H1 (cell line): Measurements from ENCODE around the gene TRAF3. TPM values are rescaled to one million over a fixed set of nuclear protein-coding genes. Genes with fewer than 3 reads are reported as not detected.

ENCODE experiments used
- RXRA ChIP-seq: IDR thresholded peaks from 2 replicates; pipeline ENCODE4 v1.6.1; 2011; ENCODE audit warnings: low read depth, mild to moderate bottlenecking, low read length, moderate library complexity; ENCODE audit not compliant: insufficient read depth
- polyA plus RNA-seq, 7 experiments: library from polyadenylated mRNA; depleted of rRNA in 3 of 7; stranded (reverse) in 5 of 7; unstranded in 2 of 7; fragments of >200 nt in 5 of 7; fragments of 200-250 nt in 2 of 7; gene quantifications; 1 replicate in 5 of 7; 2 replicates in 1 of 7; 4 replicates in 1 of 7; pipeline versions ENCODE4 v1.2.1 to v1.2.3, GENCODE V29; 2011 to 2013; ENCODE audit warnings: missing spikeins in 2 of 7, mixed read lengths in 2 of 7
- total RNA-seq: library from RNA; stranded (reverse); fragmentation: NEBNext Ultra II Directional; extraction: Animal tissue kit (Norgen Biotek cat#: 25700); gene quantifications from 2 replicates; pipeline ENCODE4 v1.2.1, GENCODE V29; 2021

TRAF3 gene
- total and polyA plus RNA-seq, 2 of the 8 experiments (the other 6 are each of a cell fraction or from before 2014, with no cell fraction given), result 5.8 to 12.1 TPM

DNA sequence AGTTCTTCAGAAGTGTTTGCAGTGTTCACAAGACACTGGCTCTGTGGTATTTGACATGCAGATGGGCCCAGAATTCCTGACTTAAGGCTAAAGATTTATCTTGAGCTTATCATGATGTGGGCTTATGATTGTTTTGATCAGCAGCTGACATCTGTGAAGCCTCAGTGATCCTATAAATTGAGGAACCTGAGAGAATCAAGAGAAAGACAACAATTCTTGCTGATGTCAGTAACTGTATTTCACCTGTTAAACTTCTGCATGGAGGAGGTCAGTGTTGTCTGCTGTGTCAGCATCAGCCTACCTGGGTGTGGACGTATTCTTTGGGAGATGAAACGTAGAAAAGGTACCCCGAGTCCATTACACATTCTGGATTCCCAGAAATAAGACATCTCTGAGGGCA is 33.3 kb downstream of the TRAF3 start (continued):
- TF ChIP-seq RXRA, result no peak
